Myocyte (in vitro differentiated cells): ENCODE measurements around the gene CGB8. TPM values are rescaled to one million over a fixed set of nuclear protein-coding genes. Genes with fewer than 3 reads are reported as not detected.
A peak's percentile ranks its signal among the peaks of the same experiment; 100 is the strongest.
"Not testable (repeated sequence)": the region's sequence is repeated elsewhere in the genome, so short reads cannot be mapped to it uniquely, and the experiment has no call there.

Source experiments
- DNase-seq: peaks from one replicate; pipeline ENCODE4 v3.0.0-alpha.2; 2012; ENCODE audit warnings: low read depth
- total RNA-seq: library from RNA; depleted of rRNA; stranded (reverse); fragments of >200 nt; gene quantifications from 2 replicates; pipeline ENCODE4 v1.2.3, GENCODE V29; 2014

CGB8 gene
- total RNA-seq, 1 donor from 2014 or later = not detected

DNA sequence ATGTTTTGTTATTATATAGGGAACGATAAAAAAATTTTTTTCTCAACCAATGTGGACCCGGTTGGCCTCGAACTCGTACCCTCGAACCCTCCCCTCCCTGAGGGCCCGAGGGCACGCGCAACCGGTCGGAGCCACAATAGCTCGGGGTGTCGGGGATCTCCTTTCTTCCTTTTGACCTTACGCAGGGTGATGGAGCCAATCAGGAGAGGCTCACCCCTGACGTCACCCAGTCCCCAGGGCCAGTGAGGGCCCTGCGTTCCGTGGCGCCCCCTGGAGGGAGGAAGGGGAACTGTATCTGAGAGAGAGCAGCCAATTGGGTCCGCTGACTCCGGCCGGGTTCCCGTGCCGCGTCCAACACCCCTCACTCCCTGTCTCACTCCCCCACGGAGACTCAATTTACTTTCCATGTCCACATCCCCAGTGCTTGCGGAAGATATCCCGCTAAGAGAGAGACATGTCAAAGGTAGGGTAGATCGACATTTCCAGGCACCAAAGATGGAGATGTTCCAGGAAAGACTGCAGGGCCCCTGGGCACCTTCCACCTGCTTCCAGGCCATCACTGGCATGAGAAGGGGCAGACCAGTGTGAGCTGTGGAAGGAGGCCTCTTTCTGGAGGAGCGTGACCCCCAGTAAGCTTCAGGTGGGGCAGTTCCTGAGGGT is 17.1 kb downstream of the CGB8 start, which contains the start of gene CGB2:
Gene CGB2, plus strand, starts transcription at position 249 of the 660 bp plus-strand sequence. Its CDS starts 206 bp downstream, at position 455.
- DNase-seq = not testable (repeated sequence)

DNA sequence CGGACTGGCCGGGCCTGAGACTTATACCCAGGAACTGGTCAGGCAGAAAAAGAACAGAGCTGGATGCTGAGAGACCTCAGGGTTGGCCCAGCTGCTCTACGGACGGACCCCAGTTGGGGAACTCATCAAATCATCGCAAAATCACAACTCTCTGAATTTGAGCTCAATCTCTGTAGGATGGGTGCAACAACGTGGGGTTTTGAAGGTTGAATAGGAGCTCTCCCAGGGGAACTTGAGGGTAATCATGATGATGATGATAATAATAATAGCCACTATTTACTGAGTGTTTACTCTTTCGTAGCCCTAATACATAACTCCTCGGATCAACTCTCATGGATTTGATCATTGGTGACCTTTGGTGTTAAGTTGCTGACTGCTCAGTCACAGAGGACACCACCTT is 18.6 kb downstream of the CGB8 start:
- not testable (repeated sequence) for DNase-seq

- DNase-seq = not testable (repeated sequence)
Observed at GRCh38 chr19:49029749-49030148, 19.2 kb downstream of the CGB8 start.

- not testable (repeated sequence) for DNase-seq
Observed at GRCh38 chr19:49028686-49029085, 20.2 kb downstream of the CGB8 start.

GRCh38 chr19:49025599-49025998 is 23.3 kb downstream of the CGB8 start:
- DNase-seq = not testable (repeated sequence)

- DNase-seq = not testable (repeated sequence)
Observed at GRCh38 chr19:49025088-49025487, 23.8 kb downstream of the CGB8 start.

- DNase-seq = not testable (repeated sequence)
Observed at GRCh38 chr19:49024233-49024632, 24.7 kb downstream of the CGB8 start, which contains the start of gene CGB3. CGB3 (minus strand) TSS chr19:49024333; CDS start chr19:49023971, 362 bp downstream.

GRCh38 chr19:49022116-49022515 is 26.8 kb downstream of the CGB8 start:
- DNase-seq = no peak

DNA sequence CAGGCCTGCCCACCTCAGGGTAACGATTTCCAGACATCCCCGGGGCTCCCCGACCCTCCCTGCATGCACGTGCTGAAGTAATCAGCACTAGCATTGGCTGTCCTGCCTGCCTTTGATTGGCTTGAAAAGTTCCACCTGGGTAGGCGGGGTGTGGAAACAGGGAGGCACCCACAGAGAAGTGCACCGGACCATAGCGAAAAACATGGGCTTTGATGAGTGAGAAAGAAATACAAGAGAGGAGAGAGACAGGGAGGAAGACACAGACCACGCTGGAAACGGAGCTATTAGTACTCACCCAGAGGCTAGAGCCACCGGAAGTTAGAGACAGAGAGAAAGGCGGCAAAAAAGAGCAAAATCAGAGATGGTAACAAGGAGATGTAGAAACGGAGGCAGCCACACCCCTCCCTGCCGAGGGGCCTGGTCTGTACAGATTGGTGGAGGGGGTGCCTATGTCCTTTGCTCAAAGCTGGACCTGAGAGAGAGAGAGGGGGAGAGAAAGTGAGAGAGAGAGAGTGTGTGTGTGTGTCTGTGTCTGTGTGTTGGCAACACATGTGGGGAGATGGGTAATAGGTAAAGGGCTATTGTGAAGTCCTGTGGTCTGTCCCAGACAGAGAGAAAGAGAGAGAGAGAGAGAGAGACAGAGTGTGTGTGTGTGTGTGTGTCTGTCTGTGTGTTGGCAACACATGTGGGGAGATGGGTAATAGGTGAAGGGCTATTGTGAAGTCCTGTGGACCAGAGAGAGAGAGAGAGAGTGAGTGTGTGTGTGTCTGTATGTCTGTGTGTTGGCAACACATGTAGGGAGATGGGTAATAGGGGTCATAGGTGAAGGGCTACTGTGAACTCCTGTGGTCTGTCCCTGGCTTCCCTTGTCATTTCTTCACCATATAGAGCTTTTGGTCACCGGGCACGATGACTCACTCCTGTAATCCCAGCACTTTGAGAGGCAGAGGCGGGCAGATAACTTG is 27.7 kb downstream of the CGB8 start:
- no peak for DNase-seq

DNA sequence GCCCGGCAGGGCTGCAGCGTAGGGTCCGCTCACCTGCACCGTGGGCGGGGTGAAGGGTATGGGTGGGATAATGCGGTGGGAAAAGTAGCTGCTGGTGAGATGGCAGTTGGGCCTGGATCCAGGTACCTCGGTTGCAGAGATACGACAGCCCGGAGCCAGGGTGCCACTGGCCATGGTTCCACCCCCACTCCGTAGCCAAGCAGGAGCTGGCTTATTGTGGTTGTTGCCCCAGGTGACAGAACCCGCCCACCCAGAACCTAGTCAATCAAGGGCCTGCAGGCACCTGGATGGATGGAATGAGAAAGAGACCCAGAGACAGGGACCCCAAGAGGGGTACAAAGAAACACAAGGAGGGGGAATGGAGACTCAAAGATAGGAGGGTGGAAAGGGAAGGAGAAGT is 28.6 kb downstream of the CGB8 start:
- DNase-seq = no peak

- DNase-seq = peak; percentile 22
Observed at GRCh38 chr19:49019242-49019932, 29.5 kb downstream of the CGB8 start.

DNA sequence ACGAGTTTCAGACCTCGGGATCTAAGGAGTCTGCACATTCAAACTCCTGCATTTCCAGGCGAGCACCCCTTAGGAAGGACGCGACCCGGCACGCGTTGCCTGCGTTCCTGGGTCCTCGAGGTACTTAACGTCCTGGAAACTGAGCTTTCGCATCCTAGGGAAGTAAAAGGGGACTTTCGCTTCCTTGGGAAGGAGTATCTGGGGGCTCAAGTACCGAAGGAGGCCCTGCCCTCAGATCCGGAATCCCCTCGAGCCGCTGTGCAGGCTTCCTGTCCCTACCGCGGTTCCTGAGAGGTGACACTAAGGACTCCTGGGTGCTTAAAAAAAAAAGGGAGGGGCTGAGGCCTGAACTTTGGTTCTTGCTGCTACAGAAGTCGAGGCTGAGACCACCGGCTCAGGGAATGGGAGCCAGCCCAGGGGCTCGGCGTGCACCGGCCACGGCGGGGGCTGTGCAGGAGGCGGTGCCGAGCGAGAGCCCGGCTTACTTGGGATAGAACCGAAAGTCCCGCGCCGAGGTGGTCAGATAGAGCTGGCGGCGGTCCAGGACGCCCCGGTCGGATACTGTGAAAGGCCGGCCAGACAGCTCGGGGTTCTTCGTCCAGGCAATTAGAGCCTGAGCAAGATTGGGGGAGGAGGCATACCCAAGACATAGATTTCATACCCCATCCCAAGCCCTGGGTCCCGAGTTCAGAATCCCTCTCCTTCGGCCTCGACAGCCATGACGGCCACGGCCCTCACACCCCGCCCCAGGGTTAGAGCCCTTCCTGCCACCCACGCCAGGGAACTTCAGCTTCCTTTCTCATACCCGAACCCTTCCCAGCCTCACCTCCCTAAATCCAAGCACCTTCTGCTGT is 30.3 kb downstream of the CGB8 start:
- not testable (repeated sequence) for DNase-seq

DNA sequence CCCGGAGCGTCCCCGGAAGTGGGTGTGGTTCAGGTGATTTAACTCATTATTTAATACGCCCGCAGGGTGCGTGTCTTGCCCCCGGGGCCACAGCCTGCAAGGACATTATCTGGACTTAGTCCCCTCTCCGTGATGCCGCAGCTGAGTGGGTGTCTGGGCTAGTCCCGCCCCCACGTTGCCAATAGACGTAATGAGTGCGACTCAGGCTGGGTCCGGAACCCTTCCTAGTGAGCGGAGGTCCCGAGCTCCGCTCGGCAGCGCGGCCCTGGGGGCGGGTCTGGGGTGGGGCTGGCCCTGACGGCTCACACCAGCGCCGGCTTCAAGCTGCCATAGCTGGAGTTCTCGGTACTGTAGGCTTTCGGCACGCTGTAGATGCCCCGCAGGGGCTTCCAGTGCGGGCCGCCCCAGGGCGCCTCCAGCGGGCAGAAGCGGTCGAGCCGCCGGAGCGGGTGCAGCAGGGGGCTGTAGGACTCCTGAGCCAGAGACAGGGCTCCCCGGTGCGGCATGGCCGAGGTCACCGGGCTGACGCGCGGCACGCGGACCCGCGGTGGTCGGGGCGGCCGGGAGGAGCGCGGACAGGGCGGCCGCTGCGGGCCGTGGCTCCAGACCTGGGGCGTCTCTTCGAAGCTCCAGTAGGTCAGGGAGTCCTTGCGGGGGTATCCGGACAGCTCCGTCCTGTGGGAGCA is 31.1 kb downstream of the CGB8 start:
- peak; percentile 52 for DNase-seq

- DNase-seq = no peak
Observed at GRCh38 chr19:49017041-49017665, 31.8 kb downstream of the CGB8 start, which contains the start of gene LHB. LHB (minus strand) TSS chr19:49017091; CDS start chr19:49017081, 10 bp downstream.

- no peak for DNase-seq
Observed at GRCh38 chr19:49016067-49016839, 32.7 kb downstream of the CGB8 start.

DNA sequence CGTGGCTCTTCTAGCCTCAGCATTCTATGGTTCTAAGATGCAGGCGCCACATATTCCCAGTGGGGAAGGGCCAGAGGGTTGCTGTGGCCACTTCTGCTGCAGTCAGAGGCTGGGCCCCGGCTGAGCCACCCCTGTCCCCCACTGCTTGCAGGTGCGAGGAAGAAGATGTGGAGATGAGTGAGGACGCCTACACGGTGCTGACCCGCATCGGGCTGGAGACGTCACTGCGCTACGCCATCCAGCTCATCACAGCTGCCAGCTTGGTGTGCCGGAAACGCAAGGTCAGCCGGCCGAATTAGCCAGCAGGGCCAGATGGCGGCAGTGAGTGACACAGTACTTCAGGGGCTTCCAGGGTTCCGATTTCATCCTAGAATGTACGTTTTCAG is 34.0 kb downstream of the CGB8 start:
- DNase-seq = no peak

DNA sequence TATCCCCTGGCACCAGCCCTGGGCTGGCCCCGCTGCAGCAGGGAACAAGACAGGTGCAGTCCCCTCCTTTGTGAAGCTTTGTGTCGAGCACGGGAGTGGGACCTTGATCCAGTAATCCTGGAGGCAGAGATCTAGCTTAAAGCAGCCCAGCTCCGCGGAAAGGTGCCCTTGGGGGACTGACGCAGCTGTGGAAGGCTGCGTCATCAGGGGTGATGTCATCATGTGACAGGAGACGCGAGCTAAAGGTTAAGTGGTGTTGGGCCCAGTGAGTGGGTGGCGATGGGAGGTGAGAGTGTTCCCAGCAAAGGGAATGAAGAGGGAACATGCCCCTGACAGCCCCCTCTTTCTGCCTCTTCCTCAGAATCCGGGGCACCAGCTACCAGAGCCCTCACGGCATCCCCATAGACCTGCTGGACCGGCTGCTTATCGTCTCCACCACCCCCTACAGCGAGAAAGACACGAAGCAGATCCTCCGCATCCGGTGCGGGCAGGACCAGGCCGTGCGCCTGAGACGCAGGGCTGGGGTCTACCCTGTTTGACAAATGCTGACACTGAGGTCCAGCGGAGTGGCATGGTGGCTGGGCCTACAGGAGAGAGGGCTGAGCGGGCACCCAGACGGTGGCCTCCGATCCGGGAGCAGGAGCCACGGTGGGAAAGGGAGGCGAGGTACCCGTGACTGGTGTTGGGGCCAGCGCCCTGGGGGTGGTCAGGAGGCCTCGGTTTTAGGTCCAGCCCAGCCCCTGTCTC is 34.6 kb downstream of the CGB8 start:
- DNase-seq = no peak

- DNase-seq = no peak
Observed at GRCh38 chr19:49011194-49011593, 37.7 kb downstream of the CGB8 start.
